GM21526 (cell line): ENCODE data around the gene HERPUD1.
"Not testable (repeated sequence)": the region's sequence is repeated elsewhere in the genome, so short reads cannot be mapped to it uniquely, and the experiment has no call there.

Source experiments
- ATAC-seq: cut with Tn5 transposase; IDR thresholded peaks from one replicate; pipeline ENCODE4 v1.9.1; 2021; ENCODE audit warnings: moderate library complexity; ENCODE audit not compliant: unreplicated experiment, low FRiP score

HERPUD1 gene

DNA sequence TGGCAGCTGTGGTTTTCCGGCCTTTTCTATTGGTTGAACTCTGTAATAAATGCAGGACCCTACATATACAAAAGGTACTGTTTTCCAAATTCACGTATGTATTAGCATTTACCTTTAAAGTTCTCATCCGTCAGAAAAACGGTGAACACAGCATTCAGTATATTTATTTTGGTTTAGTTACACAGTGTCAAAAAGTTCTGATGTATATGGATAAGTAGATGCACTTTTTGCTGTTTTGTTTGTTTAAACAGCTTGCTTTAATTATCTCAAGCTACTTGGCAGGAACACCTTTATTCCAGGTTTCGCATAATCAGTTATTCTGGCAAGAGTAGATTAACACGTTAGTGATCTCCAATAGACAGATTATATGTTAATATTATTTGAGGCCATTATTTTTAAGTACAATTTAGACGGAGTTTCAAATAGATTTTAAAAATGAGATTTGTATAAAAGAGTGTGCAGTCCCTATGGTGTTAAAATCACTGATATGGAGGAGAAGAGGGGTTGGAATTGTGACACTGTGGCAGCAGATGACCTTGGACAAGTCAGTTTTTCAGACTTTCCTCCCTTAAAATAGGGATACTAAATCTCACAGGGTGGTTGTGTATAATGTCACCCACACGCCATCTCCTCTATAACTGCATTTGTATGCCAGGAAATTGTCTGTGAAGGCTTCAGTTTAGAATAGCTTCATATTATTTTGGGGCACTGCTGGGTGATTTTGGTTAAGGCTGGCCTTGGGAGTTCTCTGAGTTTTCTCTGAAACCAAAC lies 2.1 kb downstream of the HERPUD1 start:
- no peak for ATAC-seq

- not testable (repeated sequence) for ATAC-seq
These were observed 2.7 kb downstream of the HERPUD1 start for GRCh38 chr16:56934599-56935145.

- no peak for ATAC-seq
These were observed 3.3 kb downstream of the HERPUD1 start for GRCh38 chr16:56935201-56935600.

- ATAC-seq = no peak
These were observed 4.5 kb downstream of the HERPUD1 start for GRCh38 chr16:56936491-56936890.

- no peak for ATAC-seq
These were observed 5.0 kb downstream of the HERPUD1 start for GRCh38 chr16:56936950-56937349.

GRCh38 chr16:56938664-56939513 lies 6.9 kb downstream of the HERPUD1 start:
- no peak for ATAC-seq

GRCh38 chr16:56939801-56940200 lies 7.9 kb downstream of the HERPUD1 start:
- ATAC-seq = no peak

DNA sequence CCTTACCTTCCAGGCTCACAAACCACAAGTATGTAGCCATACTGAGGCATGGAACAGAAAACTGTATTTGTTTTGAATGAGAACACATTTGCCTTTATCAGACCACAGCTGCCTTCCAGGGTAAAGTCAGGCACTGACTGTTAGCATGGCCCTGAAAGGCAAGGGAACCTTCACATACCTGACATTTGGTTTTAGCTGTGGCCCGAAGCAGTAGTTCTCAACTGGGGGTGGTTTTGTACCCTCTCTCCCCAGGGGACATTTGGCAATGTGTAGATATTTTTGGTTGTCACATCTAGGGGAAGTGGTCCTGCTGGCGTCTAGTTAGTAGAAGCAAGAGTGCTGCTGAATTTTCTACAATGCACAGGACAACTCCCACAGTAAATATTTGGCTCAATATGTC lies 9.2 kb downstream of the HERPUD1 start:
- ATAC-seq = no peak

- no peak for ATAC-seq
These were observed 10.0 kb downstream of the HERPUD1 start for GRCh38 chr16:56941856-56942331.

- ATAC-seq = no peak
These were observed 11.9 kb downstream of the HERPUD1 start for GRCh38 chr16:56943761-56944375.

DNA sequence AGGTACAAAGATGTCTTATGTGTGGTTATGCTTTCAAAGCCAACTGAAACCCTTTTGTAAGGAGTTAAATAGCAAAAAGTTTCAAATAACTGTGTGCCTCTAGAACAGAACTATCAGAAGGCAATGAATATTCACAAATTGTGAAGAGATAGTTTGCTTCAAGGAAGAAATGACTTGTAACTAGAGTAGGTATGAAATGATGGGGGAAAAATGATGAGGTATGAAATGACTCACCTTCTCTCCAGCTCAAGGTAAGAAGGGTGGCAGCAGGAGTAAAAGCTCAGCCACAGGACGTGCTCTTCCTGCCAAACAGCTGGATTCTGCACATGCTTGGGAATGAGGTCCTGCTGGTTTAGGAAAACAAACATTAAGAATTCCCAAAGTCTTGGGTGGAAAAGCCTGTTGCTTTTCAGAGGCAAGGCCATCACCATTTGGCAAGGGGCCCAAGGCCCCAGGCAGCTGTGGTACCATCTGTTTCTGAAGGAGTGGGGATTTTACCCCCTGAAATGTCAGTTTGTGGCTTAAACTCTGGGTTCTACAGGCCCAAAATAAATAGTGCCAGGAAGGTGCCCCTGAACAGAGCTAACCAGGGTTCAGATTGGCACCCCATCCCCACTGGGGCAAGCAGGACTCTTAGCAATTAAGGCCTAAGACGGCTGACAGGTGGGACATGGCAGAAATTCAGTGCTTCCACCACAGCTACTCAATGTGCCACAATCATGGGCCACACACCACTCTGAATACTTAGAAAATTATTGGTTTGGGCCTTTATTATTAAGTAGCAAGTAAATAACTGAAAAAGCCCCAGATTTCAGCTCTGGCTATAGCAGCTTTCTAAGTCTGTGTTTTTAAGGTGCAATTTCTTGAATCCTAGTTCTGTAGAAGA lies 13.3 kb downstream of the HERPUD1 start:
- ATAC-seq = no peak

DNA sequence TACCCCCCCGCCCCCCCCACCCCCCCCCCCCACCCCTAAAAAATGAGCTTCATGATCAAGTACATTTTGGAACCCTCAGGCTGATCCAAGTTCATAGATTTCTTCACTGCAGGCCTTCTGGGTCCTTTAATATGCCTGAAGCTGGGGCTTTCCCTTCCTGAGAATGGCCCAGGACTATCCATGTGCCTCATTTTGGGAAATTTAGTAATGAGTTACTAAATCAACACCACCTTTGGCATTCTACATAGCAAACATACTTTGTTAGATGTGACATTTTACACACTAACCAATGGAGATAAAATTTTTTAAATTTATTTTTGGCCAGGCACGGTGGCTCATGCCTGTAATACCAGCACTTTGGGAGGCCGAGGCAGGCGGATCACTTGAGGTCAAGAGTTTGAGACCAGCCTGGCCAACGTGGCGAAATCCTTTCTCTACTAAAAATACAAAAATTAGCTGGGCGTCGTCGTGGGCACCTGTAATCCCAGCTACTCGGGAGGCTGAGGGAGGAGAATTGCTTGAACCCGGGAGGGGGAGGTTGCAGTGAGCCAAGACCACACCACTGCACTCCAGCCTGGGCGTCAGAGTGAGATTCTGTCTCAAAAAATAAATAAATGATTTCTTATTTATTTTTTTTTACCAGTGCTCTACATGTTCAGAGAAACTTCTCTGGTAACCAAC lies 14.0 kb downstream of the HERPUD1 start:
- ATAC-seq = no peak

- ATAC-seq = no peak
These were observed 15.0 kb downstream of the HERPUD1 start for GRCh38 chr16:56946767-56947603.

GRCh38 chr16:56947604-56947995 lies 15.7 kb downstream of the HERPUD1 start:
- ATAC-seq = no peak

DNA sequence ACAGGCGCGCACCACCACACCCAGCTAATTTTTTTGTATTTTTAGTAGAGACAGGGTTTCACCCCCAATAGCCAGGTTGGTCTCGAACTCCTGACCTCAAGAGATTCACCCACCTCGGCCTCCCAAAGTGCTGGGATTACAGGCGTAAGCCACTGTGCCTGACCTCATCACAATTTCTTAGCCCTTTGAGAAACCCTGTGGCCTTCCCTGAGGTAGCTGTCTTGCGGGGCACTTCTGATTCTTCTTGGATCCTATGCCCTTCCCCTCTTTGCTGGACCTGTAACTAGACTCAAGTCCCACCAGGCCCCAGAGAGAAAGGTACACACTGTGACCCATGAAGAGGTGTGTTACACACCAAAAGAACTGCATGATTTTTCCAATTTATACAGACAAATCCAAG lies 16.3 kb downstream of the HERPUD1 start:
- no peak for ATAC-seq

GRCh38 chr16:56950051-56950450 lies 18.1 kb downstream of the HERPUD1 start:
- ATAC-seq = no peak

GRCh38 chr16:56950455-56950854 lies 18.5 kb downstream of the HERPUD1 start:
- no peak for ATAC-seq
